SK-N-SH (cell line): ENCODE data around the gene TRPM2. TPM values are rescaled to one million over a fixed set of nuclear protein-coding genes. Genes with fewer than 3 reads are reported as not detected.

ENCODE experiments used
- CTCF ChIA-PET: fragments of 300-600, 350-600 bp; formaldehyde crosslinking; extraction: SDS; loops from one replicate; lab custom pipeline; 2021; lab: Yijun Ruan, JAX
- POLR2A ChIA-PET: fragments of 350-600 bp; sonication (Branson Sonifier 250); formaldehyde crosslinking; extraction: SDS; loops from one replicate; lab custom pipeline; 2020; ENCODE audit warnings: antibody characterized with exemption, inconsistent platforms; lab: Yijun Ruan, JAX
- DNase-seq: peaks from one replicate; pipeline ENCODE4 v3.0.0; 2012
- H2AFZ ChIP-seq: fragments of 200-600 bp; sonication (generic); 2 replicates; pipeline ENCODE4 v1.8.1; 2016; ENCODE audit warnings: antibody characterized with exemption, mild to moderate bottlenecking, low read depth
- H3F3A ChIP-seq: fragments of 200-600 bp; sonication (generic); replicated peaks from 2 replicates; pipeline ENCODE3; 2016; ENCODE audit warnings: antibody characterized with exemption, mild to moderate bottlenecking; ENCODE audit not compliant: insufficient read depth
- H3K27ac ChIP-seq, 2 experiments: fragments of 200-500 bp in 1 of 2; fragments of 200-600 bp in 1 of 2; sonication (Bioruptor generic) in 1 of 2; sonication (generic), shearing (Covaris generic) in 1 of 2; 2 replicates each; pipeline versions ENCODE4 v1.5.1 to v1.6.1; 2014 to 2016; ENCODE audit warnings: low read depth in 2 of 2, inconsistent platforms in 1 of 2, low read length in 1 of 2, mild to moderate bottlenecking in 1 of 2, mixed read lengths in 1 of 2
- H3K27me3 ChIP-seq: fragments of 200-600 bp; sonication (generic), shearing (Covaris generic); 2 replicates; pipeline ENCODE4 v1.6.1; 2016; ENCODE audit warnings: mixed run types; ENCODE audit not compliant: insufficient read depth
- H3K36me3 ChIP-seq, 2 experiments: fragments of 200-500 bp in 1 of 2; fragments of 200-600 bp in 1 of 2; sonication (Bioruptor generic) in 1 of 2; sonication (generic) in 1 of 2; replicated peaks in 1 of 2; 2 replicates each; pipeline versions ENCODE3 to v1.5.1; 2014 to 2016; ENCODE audit warnings: low read length in 1 of 2, mild to moderate bottlenecking in 1 of 2; ENCODE audit not compliant: insufficient read depth in 2 of 2, control insufficient read depth in 1 of 2
- H3K4me1 ChIP-seq, 2 experiments: fragments of 200-500 bp in 1 of 2; fragments of 200-600 bp in 1 of 2; sonication (Bioruptor generic) in 1 of 2; sonication (generic), shearing (Covaris generic) in 1 of 2; 2 replicates each; pipeline versions ENCODE4 v1.5.1 to v1.6.1; 2014 to 2016; ENCODE audit warnings: low read depth in 1 of 2, low read length in 1 of 2, mixed run types in 1 of 2; ENCODE audit not compliant: insufficient read depth in 2 of 2, control insufficient read depth in 1 of 2
- H3K4me2 ChIP-seq: fragments of 200-600 bp; sonication (generic), shearing (Covaris generic); 2 replicates; pipeline ENCODE4 v1.6.1; 2017; ENCODE audit warnings: mixed run types
- H3K4me3 ChIP-seq, 2 experiments: fragments of 200-500 bp in 1 of 2; fragments of 200-600 bp in 1 of 2; sonication (Bioruptor generic) in 1 of 2; sonication (generic), shearing (Covaris generic) in 1 of 2; 2 replicates each; pipeline versions ENCODE4 v1.5.1 to v1.8.1; 2014 to 2016; ENCODE audit warnings: low read depth in 2 of 2, inconsistent platforms in 1 of 2, low read length in 1 of 2, mild to moderate bottlenecking in 1 of 2, mixed read lengths in 1 of 2, moderate library complexity in 1 of 2
- H3K79me2 ChIP-seq: fragments of 200-600 bp; sonication (generic); 2 replicates; pipeline ENCODE4 v1.8.1; 2017; ENCODE audit warnings: mild to moderate bottlenecking; ENCODE audit not compliant: insufficient read depth
- H3K9ac ChIP-seq: fragments of 200-600 bp; sonication (generic); 2 replicates; pipeline ENCODE4 v1.6.1; 2017; ENCODE audit warnings: mixed run types
- H3K9me2 ChIP-seq: fragments of 200-600 bp; sonication (generic); 2 replicates; pipeline ENCODE4 v1.6.1; 2017; ENCODE audit warnings: mixed run types
- H3K9me3 ChIP-seq: fragments of 200-600 bp; sonication (generic); 2 replicates; pipeline ENCODE4 v1.6.1; 2017; ENCODE audit warnings: mixed run types, mild to moderate bottlenecking, moderate library complexity
- H4K20me1 ChIP-seq: fragments of 200-600 bp; sonication (generic); 2 replicates; pipeline ENCODE4 v1.6.1; 2017; ENCODE audit warnings: mild to moderate bottlenecking, mixed run types; ENCODE audit not compliant: insufficient read depth
- CTCF ChIP-seq: fragments of 200-600 bp; sonication (generic); IDR thresholded peaks from 2 replicates; pipeline ENCODE4 v1.6.1; 2017; ENCODE audit warnings: antibody characterized with exemption, mild to moderate bottlenecking, moderate library complexity
- ELF1 ChIP-seq: IDR thresholded peaks from 2 replicates; pipeline ENCODE4 v1.4.0; 2012
- EP300 ChIP-seq, 2 experiments: IDR thresholded peaks; 2 replicates each; pipeline versions ENCODE4 v1.4.0 to v1.6.1; 2012; ENCODE audit warnings: borderline replicate concordance in 1 of 2, low read depth in 1 of 2, low read length in 1 of 2
- EZH2phosphoT487 ChIP-seq: fragments of 200-600 bp; sonication (generic); IDR thresholded peaks from 2 replicates; pipeline ENCODE4 v1.6.1; 2017; ENCODE audit warnings: low read depth, mixed run types, mild to moderate bottlenecking, antibody characterized with exemption, moderate library complexity, borderline replicate concordance
- FOSL2 ChIP-seq: IDR thresholded peaks from 2 replicates; pipeline ENCODE4 v1.4.0; 2012; ENCODE audit warnings: low read depth, mild to moderate bottlenecking, moderate library complexity, borderline replicate concordance
- GABPA ChIP-seq: IDR thresholded peaks from 2 replicates; pipeline ENCODE4 v1.4.0; 2012; ENCODE audit warnings: low read depth, mild to moderate bottlenecking
- GATA2 ChIP-seq: sonication (generic); formaldehyde crosslinking; IDR thresholded peaks from 2 replicates; pipeline ENCODE4 v1.5.0; 2020; ENCODE audit warnings: mild to moderate bottlenecking, missing genetic modification reagents
- JUND ChIP-seq: IDR thresholded peaks from 2 replicates; pipeline ENCODE4 v1.4.0; 2012
- MXI1 ChIP-seq: IDR thresholded peaks from 2 replicates; pipeline ENCODE4 v1.6.1; 2012; ENCODE audit warnings: mild to moderate bottlenecking, low read depth, low read length, improper control_type of control experiment
- NRF1 ChIP-seq: IDR thresholded peaks from 2 replicates; pipeline ENCODE4 v1.6.1; 2012; ENCODE audit warnings: low read depth, mild to moderate bottlenecking, low read length
- PBX3 ChIP-seq: IDR thresholded peaks from 2 replicates; pipeline ENCODE4; 2012
- RFX5 ChIP-seq: IDR thresholded peaks from 2 replicates; pipeline ENCODE4 v1.6.1; 2012; ENCODE audit warnings: mild to moderate bottlenecking, improper control_type of control experiment, low read length
- SIN3A ChIP-seq: IDR thresholded peaks from 2 replicates; pipeline ENCODE4 v1.6.1; 2012; ENCODE audit warnings: low read depth, mild to moderate bottlenecking, low read length, moderate library complexity, borderline replicate concordance
- SMC3 ChIP-seq: IDR thresholded peaks from 2 replicates; pipeline ENCODE4 v1.6.1; 2012; ENCODE audit warnings: low read depth, low read length, improper control_type of control experiment
- TEAD4 ChIP-seq: IDR thresholded peaks from 2 replicates; pipeline ENCODE4 v1.4.0; 2012; ENCODE audit warnings: mild to moderate bottlenecking, borderline replicate concordance; ENCODE audit not compliant: insufficient read depth
- USF2 ChIP-seq: fragments of 150-350 bp; IDR thresholded peaks from 2 replicates; pipeline ENCODE4 v1.6.1; 2017; ENCODE audit warnings: antibody characterized with exemption, low read length, low read depth, borderline replicate concordance
- YY1 ChIP-seq: IDR thresholded peaks from 2 replicates; pipeline ENCODE4 v1.4.0; 2012; ENCODE audit warnings: low read depth, mild to moderate bottlenecking
- ZBTB33 ChIP-seq: IDR thresholded peaks from 2 replicates; pipeline ENCODE4 v1.4.0; 2012; ENCODE audit warnings: low read depth, borderline replicate concordance
- WGBS: methylation state at CpG from one replicate; pipeline ENCODE4 v1.1.6; 2017; ENCODE audit warnings: low lambda C conversion rate; 5-methylcytosine and 5-hydroxymethylcytosine counted together
- polyA plus RNA-seq, 3 experiments: library from polyadenylated mRNA; depleted of rRNA; stranded (reverse); fragments of >200 nt; gene quantifications; 2 replicates each; pipeline ENCODE4 v1.2.3, GENCODE V29; 2012

TRPM2 gene
- polyA plus RNA-seq, 1 of the 3 experiments (the other 2 are of a cell fraction): not detected

- no peak overlapping the region for H2AFZ ChIP-seq
- DNase-seq: no peak
- H3K27me3 ChIP-seq: peaks cover 63% of the 10 kb centered on the region
- H3K9me2 ChIP-seq: no peaks in the 10 kb centered on the region
- no peaks in the 10 kb centered on the region for H3K9me3 ChIP-seq
- H3F3A ChIP-seq: no peaks in the 10 kb centered on the region
- POLR2A ChIA-PET: no interaction called here
- no peaks in the 10 kb centered on the region for H3K4me1 ChIP-seq
- no peak overlapping the region for H3K4me3 ChIP-seq
- 20% methylated on average over 4 of the region's 18 CpGs for WGBS
- CTCF ChIA-PET: interaction anchor here (1.2 kb wide), 1 partner anchor 104 kb away, joined by 4 read pairs; no protein-coding TSS in a partner anchor
- no peak overlapping the region for H3K4me2 ChIP-seq
- TF ChIP-seq NRF1: no peak
- no peak for TF ChIP-seq YY1
- no peak for TF ChIP-seq JUND
- TF ChIP-seq SMC3: no peak
- TF ChIP-seq CTCF: no peak
- TF ChIP-seq SIN3A: no peak
- no peak for TF ChIP-seq TEAD4
- no peak for TF ChIP-seq ZBTB33
- TF ChIP-seq, all 33 proteins: peak for 0
- Histone ChIP-seq H3K27ac (no peak overlapping the region), H4K20me1 (no peaks in the 10 kb centered on the region), H3K36me3 (no peaks in the 10 kb centered on the region), H3K79me2 (no peaks in the 10 kb centered on the region), H3K9ac (no peak overlapping the region)
These were observed 1.7 kb upstream of the TRPM2 start for GRCh38 chr21:44351535-44352252.

- Histone ChIP-seq H3K9me3 (no peaks in the 10 kb centered on the region), H3K27me3 (peaks cover 61% of the 10 kb centered on the region), H3K4me2 (no peak overlapping the region), H4K20me1 (no peaks in the 10 kb centered on the region), H3K36me3 (no peaks in the 10 kb centered on the region), H3K4me1 (no peaks in the 10 kb centered on the region), H2AFZ (no peak overlapping the region), H3K79me2 (no peaks in the 10 kb centered on the region), H3F3A (no peaks in the 10 kb centered on the region), H3K9me2 (no peaks in the 10 kb centered on the region), H3K4me3 (no peak overlapping the region), H3K9ac (no peak overlapping the region), H3K27ac (no peak overlapping the region)
- ChIA-PET POLR2A (no interaction called here), CTCF (interaction anchor here (1.2 kb wide), 1 partner anchor 104 kb away, joined by 4 read pairs; no protein-coding TSS in a partner anchor)
- WGBS: 24% methylated on average over 17 of the region's 17 CpGs
- DNase-seq: no peak
- TF ChIP-seq GABPA (no peak), GATA2 (CRISPR knock-in tag) (no peak), YY1 (no peak), JUND (no peak), NRF1 (no peak), PBX3 (no peak), EZH2phosphoT487 (no peak), USF2 (no peak), ZBTB33 (no peak), MXI1 (no peak), RFX5 (no peak), EP300 (IDR thresholded peaks at IDR 0.05; ENCODE audit: borderline replicate concordance in 1 of 2, low read depth in 1 of 2, low read length in 1 of 2) (no peak), FOSL2 (no peak), ELF1 (no peak)
These were observed 1.1 kb upstream of the TRPM2 start for GRCh38 chr21:44352253-44352860.
